Endothelial cell of umbilical vein (primary cell): ENCODE results near the gene MAP6. TPM values are rescaled to one million over a fixed set of nuclear protein-coding genes. Genes with fewer than 3 reads are reported as not detected.

Experiments
- BruUV-seq: library from RNA; stranded (reverse); fragments of 400-500 nt; replicated peaks from 2 replicates; lab custom pipeline; 2021; lab: Mats Ljungman, UMichigan
- CTCF ChIA-PET: fragments of 300-600, 350-600 bp; sonication (Branson Sonifier 250); formaldehyde crosslinking; loops from one replicate; lab custom pipeline; 2021; ENCODE audit warnings: antibody characterized with exemption, inconsistent platforms; lab: Charles Lee
- POLR2A ChIA-PET: fragments of 300-600, 350-600 bp; sonication (Branson Sonifier 250); formaldehyde crosslinking; loops from one replicate; lab custom pipeline; 2021; ENCODE audit warnings: antibody characterized with exemption, inconsistent platforms; lab: Charles Lee
- DNase-seq: peaks from one replicate; pipeline ENCODE4 v3.0.0-alpha.2; 2011; ENCODE audit warnings: low read depth, low spot score
- FAIRE-seq: peaks from 2 replicates; lab custom pipeline; 2011; peaks lifted over from hg19 to GRCh38; lab: Jason Lieb, UNC
- H2AFZ ChIP-seq: 2 replicates; pipeline ENCODE4 v1.6.0; 2012; ENCODE audit warnings: low read depth, low read length, control low read depth, inconsistent platforms
- H3K27ac ChIP-seq: 2 replicates; pipeline ENCODE4 v1.5.1; 2011; ENCODE audit warnings: low read depth, mild to moderate bottlenecking, control low read depth, low read length, moderate library complexity; ENCODE audit not compliant: insufficient read depth
- H3K27me3 ChIP-seq, 2 experiments: 2 replicates each; pipeline versions ENCODE4 v1.6.0 to v1.6.1; 2011; ENCODE audit warnings: low read length in 2 of 2, mixed read lengths in 1 of 2; ENCODE audit not compliant: control insufficient read depth in 2 of 2, insufficient read depth in 2 of 2
- H3K36me3 ChIP-seq, 2 experiments: 2 replicates in 1 of 2; 3 replicates in 1 of 2; pipeline ENCODE4 v1.5.1; 2011; ENCODE audit warnings: low read length in 2 of 2, mild to moderate bottlenecking in 1 of 2, moderate library complexity in 1 of 2; ENCODE audit not compliant: control insufficient read depth in 2 of 2, insufficient read depth in 2 of 2; ENCODE audit errors: extremely low read depth in 1 of 2
- H3K4me1 ChIP-seq: 3 replicates; pipeline ENCODE4 v1.5.1; 2011; ENCODE audit warnings: mild to moderate bottlenecking, low read length; ENCODE audit not compliant: control insufficient read depth, insufficient read depth; ENCODE audit errors: extremely low read depth
- H3K4me2 ChIP-seq: 2 replicates; pipeline ENCODE4 v1.6.1; 2011; ENCODE audit warnings: low read length, control low read depth, mixed read lengths; ENCODE audit not compliant: insufficient read depth
- H3K4me3 ChIP-seq, 3 experiments: fragments of 200-600 bp in 1 of 3; sonication (generic), shearing (Covaris generic) in 1 of 3; replicated peaks in 1 of 3; 2 replicates each; pipeline ENCODE4 v1.5.1; 2011 to 2016; ENCODE audit warnings: control low read depth in 3 of 3, low read length in 3 of 3, mild to moderate bottlenecking in 2 of 3, inconsistent platforms in 1 of 3, low read depth in 1 of 3, moderate library complexity in 1 of 3; ENCODE audit not compliant: insufficient read depth in 1 of 3
- H3K79me2 ChIP-seq: 2 replicates; pipeline ENCODE4 v1.6.0; 2012; ENCODE audit warnings: low read length, inconsistent platforms; ENCODE audit not compliant: control insufficient read depth, insufficient read depth
- H3K9ac ChIP-seq: replicated peaks from 2 replicates; pipeline ENCODE3; 2011; ENCODE audit warnings: low read length, control low read depth; ENCODE audit not compliant: insufficient read depth; ENCODE audit errors: extremely low read depth
- H3K9me1 ChIP-seq: replicated peaks from 3 replicates; pipeline ENCODE4 v1.6.0; 2011; ENCODE audit warnings: mild to moderate bottlenecking, low read length; ENCODE audit not compliant: control insufficient read depth, insufficient read depth; ENCODE audit errors: extremely low read depth
- H3K9me3 ChIP-seq: replicated peaks from 2 replicates; pipeline ENCODE4 v1.5.1; 2012; ENCODE audit warnings: low read length, inconsistent platforms; ENCODE audit not compliant: control insufficient read depth, insufficient read depth
- H4K20me1 ChIP-seq: replicated peaks from 2 replicates; pipeline ENCODE3; 2011; ENCODE audit warnings: mild to moderate bottlenecking, low read length; ENCODE audit not compliant: control insufficient read depth, insufficient read depth; ENCODE audit errors: extremely low read depth
- EZH2 ChIP-seq: IDR thresholded peaks from 2 replicates; pipeline ENCODE4 v1.6.1; 2012; ENCODE audit warnings: borderline replicate concordance, low read depth, mild to moderate bottlenecking, moderate library complexity, low read length, inconsistent platforms; ENCODE audit not compliant: severe bottlenecking
- FOS ChIP-seq: IDR thresholded peaks from 2 replicates; pipeline ENCODE4 v1.6.1; 2011; ENCODE audit warnings: mild to moderate bottlenecking, low read length, moderate library complexity, borderline replicate concordance; ENCODE audit not compliant: insufficient read depth
- GATA2 ChIP-seq: IDR thresholded peaks from 2 replicates; pipeline ENCODE4 v1.7.0; 2011; ENCODE audit warnings: low read depth, mild to moderate bottlenecking, moderate library complexity, mixed read lengths, low read length; ENCODE audit not compliant: insufficient read length, insufficient read depth
- JUN ChIP-seq: IDR thresholded peaks from 2 replicates; pipeline ENCODE4 v1.6.1; 2011; ENCODE audit warnings: borderline replicate concordance, low read depth; ENCODE audit not compliant: insufficient read length, insufficient read depth
- MYC ChIP-seq: IDR thresholded peaks from one replicate; pipeline ENCODE4 v1.6.1; 2011; ENCODE audit warnings: mild to moderate bottlenecking, low read depth, low read length
- POLR2A ChIP-seq: IDR thresholded peaks from 2 replicates; pipeline ENCODE4 v1.6.1; 2012; ENCODE audit warnings: low read depth, mild to moderate bottlenecking, control low read depth, low read length
- POLR2AphosphoS5 ChIP-seq: IDR thresholded peaks from 2 replicates; pipeline ENCODE4 v1.6.1; 2012; ENCODE audit warnings: low read depth, mild to moderate bottlenecking, control low read depth, low read length, moderate library complexity; ENCODE audit not compliant: insufficient read depth
- dilution Hi-C: fragments of 300-500 bp; cut with MboI; formaldehyde crosslinking; loops from one replicate; pipeline ENCODE4 v1.15.0; 2019; ENCODE audit warnings: low sequenced_read_pairs; ENCODE audit not compliant: extremely low pct_ligation_motif_present
- intact Hi-C: fragments of 100-400 bp; cut with micrococcal nuclease; formaldehyde crosslinking; loops from one replicate; pipeline ENCODE4 v1.10.0; 2022
- polyA plus RNA-seq, 4 experiments: library from polyadenylated mRNA; depleted of rRNA in 3 of 4; stranded (reverse) in 3 of 4; unstranded in 1 of 4; fragments of >200 nt; gene quantifications; 2 replicates each; pipeline versions ENCODE4 v1.2.1 to v1.2.3, GENCODE V29; 2011 to 2012; ENCODE audit warnings: missing spikeins in 1 of 4
- total RNA-seq: library from RNA; stranded (reverse); gene quantifications from 2 replicates; pipeline ENCODE4 v1.2.3, GENCODE V29; 2021
- TF ChIP-seq, protein P1 (sequence below): IDR thresholded peaks from 2 replicates; pipeline ENCODE4 v1.6.1; 2011; ENCODE audit not compliant: insufficient read depth, insufficient read length
- TF ChIP-seq, protein P2 (sequence below), 2 donors: IDR thresholded peaks; 1 replicate in 1 of 2; 2 replicates in 1 of 2; pipeline ENCODE4 v1.5.1; 2011; ENCODE audit warnings: low read length in 2 of 2, mild to moderate bottlenecking in 2 of 2, moderate library complexity in 2 of 2, control low read depth in 1 of 2, inconsistent platforms in 1 of 2, low read depth in 1 of 2; ENCODE audit not compliant: insufficient read depth in 1 of 2; ENCODE audit errors: extremely low read depth in 1 of 2

The MAP6 gene
- total and polyA plus RNA-seq, 2 donors (not counting 3 experiments of a cell fraction or from before 2014, with no cell fraction given), result 0.12 TPM; not detected in 1

DNA sequence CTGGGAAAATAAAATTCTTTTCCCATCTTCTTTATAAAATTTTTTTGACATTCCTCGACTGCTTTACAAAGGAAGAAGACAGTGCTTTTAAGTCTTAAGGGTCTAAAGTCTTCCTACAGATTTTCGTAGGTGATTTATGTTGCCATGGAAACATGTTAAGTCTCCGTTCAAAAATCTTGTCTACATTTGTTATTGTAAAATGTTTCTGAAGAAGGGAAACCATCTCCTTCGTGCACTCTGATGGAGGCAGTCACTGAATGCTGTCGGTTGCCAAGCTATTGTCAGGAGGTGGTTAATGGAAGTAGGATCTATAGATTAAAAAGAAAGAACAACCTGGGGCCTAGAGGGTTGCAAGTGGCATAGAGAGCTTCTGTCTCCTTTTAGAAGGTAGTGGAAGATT is 52.6 kb downstream of the MAP6 start:
- peaks cover 8% of the 10 kb centered on the region for H3K4me1 ChIP-seq
- intact Hi-C loops, result no loop called here
- DNase-seq (no peak), FAIRE-seq (no peak)
- dilution Hi-C loops, result no loop called here
- no peak overlapping the region for H3K9ac ChIP-seq
- H2AFZ ChIP-seq, result no peak overlapping the region
- no peaks in the 10 kb centered on the region for H3K9me3 ChIP-seq
- H3K4me3 ChIP-seq, result no peak overlapping the region
- POLR2A ChIA-PET, result no interaction called here
- no peak overlapping the region for H3K4me2 ChIP-seq
- BruUV-seq, result no TSS peak
- TF ChIP-seq FOS, result no peak
- TF ChIP-seq, protein P1, sequence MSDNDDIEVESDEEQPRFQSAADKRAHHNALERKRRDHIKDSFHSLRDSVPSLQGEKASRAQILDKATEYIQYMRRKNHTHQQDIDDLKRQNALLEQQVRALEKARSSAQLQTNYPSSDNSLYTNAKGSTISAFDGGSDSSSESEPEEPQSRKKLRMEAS, result no peak
- TF ChIP-seq POLR2AphosphoS5, result no peak
- TF ChIP-seq GATA2, result no peak
- TF ChIP-seq POLR2A, result no peak
- no peak for TF ChIP-seq EZH2
- no peak for TF ChIP-seq MYC
- TF ChIP-seq JUN, result no peak
- TF ChIP-seq, protein P2, sequence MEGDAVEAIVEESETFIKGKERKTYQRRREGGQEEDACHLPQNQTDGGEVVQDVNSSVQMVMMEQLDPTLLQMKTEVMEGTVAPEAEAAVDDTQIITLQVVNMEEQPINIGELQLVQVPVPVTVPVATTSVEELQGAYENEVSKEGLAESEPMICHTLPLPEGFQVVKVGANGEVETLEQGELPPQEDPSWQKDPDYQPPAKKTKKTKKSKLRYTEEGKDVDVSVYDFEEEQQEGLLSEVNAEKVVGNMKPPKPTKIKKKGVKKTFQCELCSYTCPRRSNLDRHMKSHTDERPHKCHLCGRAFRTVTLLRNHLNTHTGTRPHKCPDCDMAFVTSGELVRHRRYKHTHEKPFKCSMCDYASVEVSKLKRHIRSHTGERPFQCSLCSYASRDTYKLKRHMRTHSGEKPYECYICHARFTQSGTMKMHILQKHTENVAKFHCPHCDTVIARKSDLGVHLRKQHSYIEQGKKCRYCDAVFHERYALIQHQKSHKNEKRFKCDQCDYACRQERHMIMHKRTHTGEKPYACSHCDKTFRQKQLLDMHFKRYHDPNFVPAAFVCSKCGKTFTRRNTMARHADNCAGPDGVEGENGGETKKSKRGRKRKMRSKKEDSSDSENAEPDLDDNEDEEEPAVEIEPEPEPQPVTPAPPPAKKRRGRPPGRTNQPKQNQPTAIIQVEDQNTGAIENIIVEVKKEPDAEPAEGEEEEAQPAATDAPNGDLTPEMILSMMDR (IDR thresholded peaks at IDR 0.05; ENCODE audit: extremely low read depth in 1 of 2, insufficient read depth in 1 of 2, low read depth in 1 of 2, low read length in 2 of 2), result no peak
- H4K20me1 ChIP-seq, result no peaks in the 10 kb centered on the region
- H3K27ac ChIP-seq, result no peak overlapping the region
- no peaks in the 10 kb centered on the region for H3K27me3 ChIP-seq
- H3K9me1 ChIP-seq, result no peaks in the 10 kb centered on the region
- no peaks in the 10 kb centered on the region for H3K36me3 ChIP-seq
- CTCF ChIA-PET, result interaction anchor here (1.0 to 1.4 kb wide), 3 partner anchors 13 to 18 kb away, joined by 3 to 7 read pairs (median 4); no protein-coding TSS in a partner anchor
- H3K79me2 ChIP-seq, result no peaks in the 10 kb centered on the region
